Left ventricle myocardium superior (tissue), 1 donor: Measurements from ENCODE around the gene PTCH1. TPM values are rescaled to one million over a fixed set of nuclear protein-coding genes. Genes with fewer than 3 reads are reported as not detected.

ENCODE experiments used
- ATAC-seq: fragments of 200-7000 bp; cut with Tn5 transposase; one replicate; pipeline ENCODE4 v1.9.1; 2020; ENCODE audit warnings: mild to moderate bottlenecking, moderate library complexity
- DNase-seq: peaks from one replicate; pipeline ENCODE4 v3.0.0-alpha.2; 2020
- intact Hi-C: fragments of 100-400 bp; cut with micrococcal nuclease; formaldehyde crosslinking; loops from one replicate; pipeline ENCODE4 v1.11.0; 2022
- long read RNA-seq: library from polyadenylated mRNA; unstranded; transcript quantifications from one replicate; pipeline ENCODE4 v2.0.0, GENCODE V29; 2021
- total RNA-seq: library from RNA; stranded (reverse); fragmentation: NEBNext Ultra II Directional; extraction: Animal tissue kit (Norgen Biotek cat#: 25700); gene quantifications from one replicate; pipeline ENCODE4 v1.2.1, GENCODE V29; 2021
- donor health status: DM: no; HTN: yes; CAD: no; lungs with severe emphysema.

The PTCH1 gene
- total RNA-seq: 10.4 TPM
- long read RNA-seq, full-length matches to known transcripts: 2 of 3 reads
- long read RNA-seq, partial matches to known transcripts: 1 of 3 reads
- long read RNA-seq, other reads (novel, unspliced or antisense): 0 of 3 reads

DNA sequence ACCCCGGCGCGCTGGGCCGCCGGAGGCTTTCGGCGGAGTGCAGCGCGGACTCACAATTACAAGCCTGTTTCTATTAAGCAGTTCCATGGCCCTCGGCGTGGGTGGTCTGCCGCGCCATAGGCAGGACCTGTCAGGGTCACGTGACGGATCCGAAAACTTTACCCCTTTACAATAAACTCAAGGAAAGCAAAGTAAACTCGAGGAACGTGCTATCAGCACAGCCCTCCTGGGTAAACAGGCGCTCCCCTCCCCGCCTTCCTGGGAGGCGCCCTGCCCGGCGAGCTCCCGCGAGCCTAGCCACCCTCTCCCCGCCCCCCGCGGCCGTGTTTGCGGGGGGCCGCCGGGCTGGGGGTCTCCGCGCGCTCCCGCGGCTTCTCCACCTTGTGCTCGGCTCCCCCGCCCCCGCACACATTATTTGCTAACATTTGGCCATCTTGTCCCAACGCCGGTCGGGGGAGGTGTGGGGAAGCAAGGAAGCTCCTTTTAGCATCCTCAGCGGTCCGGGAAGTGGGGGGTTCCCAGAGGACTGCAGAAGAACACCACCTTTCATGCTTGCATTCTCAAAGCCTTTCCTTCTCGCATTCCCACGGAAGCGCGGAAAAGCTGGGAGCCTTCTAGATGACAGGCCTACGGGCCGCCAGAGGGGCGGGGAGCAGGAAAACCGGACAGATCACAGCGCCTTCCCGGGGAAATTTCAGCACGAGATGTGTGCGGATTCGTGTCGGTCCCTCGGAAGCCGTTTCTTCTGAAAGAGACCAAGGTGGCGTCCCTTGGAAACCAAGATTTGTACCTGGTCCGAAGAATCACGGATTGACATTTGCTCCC is at the start of gene PTCH1:
Gene PTCH1 (minus strand): TSS at position 238 of the 825 bp plus-strand sequence.
- DNase-seq (peak; percentile 61), ATAC-seq (peak; percentile 85)
- intact Hi-C loops: no loop called here

GRCh38 chr9:95565982-95566381 is 49.2 kb upstream of the PTCH1 start:
- intact Hi-C loops: no loop called here
- no peak for DNase-seq
- no peak for ATAC-seq

GRCh38 chr9:95561913-95562312 is 45.1 kb upstream of the PTCH1 start:
- ATAC-seq (no peak), DNase-seq (no peak)
- intact Hi-C loops: no loop called here

DNA sequence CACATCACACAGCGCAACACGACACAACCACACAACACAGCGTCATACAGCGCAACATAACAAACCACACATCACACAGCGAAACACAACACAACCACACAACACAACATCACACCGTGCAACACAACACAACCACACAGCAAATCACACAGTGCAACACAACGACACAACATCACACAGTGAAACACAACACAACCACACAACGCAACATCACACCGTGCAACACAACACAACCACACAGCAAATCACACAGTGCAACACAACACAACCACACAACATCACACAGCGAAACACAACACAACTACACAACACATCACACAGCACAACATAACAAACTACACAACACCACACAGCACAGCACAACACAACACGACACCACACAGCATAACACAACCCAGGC is 40.4 kb upstream of the PTCH1 start:
- DNase-seq: no peak
- intact Hi-C loops: no loop called here
- ATAC-seq: no peak

DNA sequence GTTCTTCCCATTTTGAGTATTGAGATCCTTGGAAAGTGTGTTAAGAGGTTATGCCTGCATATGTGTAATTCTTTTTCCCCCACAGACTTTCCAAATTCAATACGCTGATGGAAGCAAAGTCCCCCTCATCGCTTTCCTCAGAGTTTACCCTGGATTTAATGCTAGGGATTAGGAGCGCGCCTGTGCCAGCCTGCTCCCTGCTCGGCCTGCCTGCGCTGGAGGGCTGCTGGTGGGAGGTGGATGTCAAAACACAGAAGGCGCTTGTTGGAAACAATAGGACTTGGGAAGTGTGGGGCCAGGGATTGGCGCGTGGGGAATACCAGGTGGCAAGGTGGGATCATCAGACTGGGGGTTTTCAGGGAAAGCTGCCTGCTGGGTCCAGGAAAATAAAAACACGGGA is 39.8 kb upstream of the PTCH1 start:
- intact Hi-C loops: no loop called here
- ATAC-seq (no peak), DNase-seq (no peak)

- intact Hi-C loops: no loop called here
- DNase-seq (peak; percentile 61), ATAC-seq (peak; percentile 88)
Observed at GRCh38 chr9:95552814-95553546, 36.2 kb upstream of the PTCH1 start.

DNA sequence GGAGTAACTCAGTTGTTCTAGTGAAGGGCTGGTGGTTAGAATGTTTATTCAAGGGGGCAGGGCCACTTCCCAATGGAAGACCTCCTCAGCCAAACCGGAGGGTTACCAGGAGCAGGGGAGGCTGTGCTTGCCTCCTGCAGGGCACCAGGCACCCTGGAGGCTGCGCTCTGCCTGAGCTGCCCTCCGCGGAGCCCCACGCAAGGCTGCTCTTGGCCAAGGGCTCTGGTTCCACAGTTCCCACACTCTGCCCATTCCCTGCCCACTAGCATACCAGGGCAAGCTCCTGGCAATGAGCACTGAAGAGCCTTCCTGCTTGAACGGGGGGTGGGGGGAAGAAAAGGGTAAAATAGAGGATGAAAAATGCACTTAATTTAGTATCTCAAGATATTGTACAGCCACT is 35.5 kb upstream of the PTCH1 start:
- intact Hi-C loops: no loop called here
- no peak for ATAC-seq
- DNase-seq: no peak

- ATAC-seq (no peak), DNase-seq (no peak)
Observed at GRCh38 chr9:95551406-95551805, 34.6 kb upstream of the PTCH1 start.

GRCh38 chr9:95545831-95546567 is 29.2 kb upstream of the PTCH1 start:
- no peak for ATAC-seq
- intact Hi-C loops: no loop called here
- DNase-seq: no peak

More at GRCh38 chr9:95551406-95551805, 34.6 kb upstream of the PTCH1 start:
- intact Hi-C loops: no loop called here

DNA sequence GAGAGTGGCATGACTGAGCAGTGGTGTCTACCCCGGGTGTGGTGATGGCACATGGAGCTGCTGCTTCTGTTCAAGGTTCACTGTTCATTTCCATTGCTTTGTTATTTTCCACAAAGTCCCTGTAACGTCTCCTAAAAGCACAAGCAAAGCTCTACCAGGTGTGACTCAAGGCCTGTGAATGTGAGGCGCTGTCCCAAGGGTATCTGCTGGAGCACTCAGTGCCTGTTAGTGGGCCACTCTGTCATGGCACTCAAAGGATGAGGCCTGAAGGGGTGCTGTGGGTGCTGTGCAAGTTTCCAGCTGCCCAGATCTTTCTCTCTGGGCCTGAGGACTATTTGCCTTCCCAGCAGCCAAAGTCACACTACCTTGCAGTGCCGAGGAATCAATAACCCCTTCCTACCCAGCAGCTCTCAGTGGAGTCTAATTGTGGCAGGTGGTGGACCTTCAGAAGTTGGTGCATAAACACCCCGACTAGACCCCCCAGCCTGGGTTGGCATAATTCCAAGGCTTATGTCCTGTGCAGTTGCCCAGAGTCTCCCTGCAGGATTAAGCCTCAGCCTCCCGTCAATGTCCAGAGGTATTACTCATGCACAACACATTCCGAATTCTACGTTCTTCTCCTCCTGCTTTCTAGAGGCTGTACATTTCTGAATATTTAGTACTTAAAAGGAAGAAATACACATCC is 17.4 kb upstream of the PTCH1 start:
- no peak for ATAC-seq
- intact Hi-C loops: no loop called here
- no peak for DNase-seq

DNA sequence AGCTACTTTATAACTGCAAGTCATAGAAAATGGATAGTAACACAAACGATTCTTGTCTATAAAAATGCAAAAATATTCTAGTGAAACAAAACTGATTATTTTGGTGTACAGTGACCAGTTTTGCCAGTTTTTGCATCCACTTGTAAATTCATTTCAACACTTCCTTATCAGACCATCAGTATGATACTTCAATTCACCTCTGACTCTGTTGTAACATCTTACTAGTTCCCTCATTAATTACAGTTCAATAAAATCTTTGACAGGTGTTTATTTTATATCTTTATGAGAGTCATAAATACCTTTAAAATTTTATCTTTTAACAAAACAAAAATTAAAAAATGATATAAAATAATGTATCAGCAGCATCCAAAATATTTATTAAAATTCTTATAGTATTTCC is 13.1 kb upstream of the PTCH1 start:
- ATAC-seq: no peak
- intact Hi-C loops: no loop called here
- DNase-seq: no peak

DNA sequence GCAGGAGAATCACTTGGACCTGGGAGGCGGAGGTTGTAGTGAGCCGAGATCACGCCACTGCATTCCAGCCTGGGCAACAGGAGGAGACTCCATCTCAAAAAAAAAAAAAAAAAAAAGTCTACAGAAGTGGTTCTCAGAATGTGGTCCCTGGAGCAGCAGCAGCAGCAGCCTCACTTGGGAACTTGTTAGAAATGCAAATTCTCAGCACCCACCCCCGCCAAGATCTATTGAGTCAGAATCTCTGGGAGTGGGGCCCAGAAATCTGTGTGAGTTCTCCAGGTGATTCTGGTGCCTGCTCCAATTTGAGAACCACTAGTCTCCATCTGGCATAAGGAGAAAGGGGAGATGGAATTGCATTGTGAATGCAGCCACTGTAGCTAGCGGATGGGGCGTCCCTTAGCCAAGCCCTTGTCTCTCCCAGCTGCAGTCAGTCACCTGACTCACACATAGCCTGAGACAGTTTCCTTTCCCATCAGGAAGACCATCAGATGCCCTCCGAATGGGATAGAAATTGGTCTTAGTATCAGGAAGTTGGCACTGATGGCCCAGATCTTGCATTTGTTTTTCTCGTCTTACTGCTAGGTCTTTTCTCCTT is 12.2 kb upstream of the PTCH1 start:
- ATAC-seq (no peak), DNase-seq (no peak)
- intact Hi-C loops: no loop called here

DNA sequence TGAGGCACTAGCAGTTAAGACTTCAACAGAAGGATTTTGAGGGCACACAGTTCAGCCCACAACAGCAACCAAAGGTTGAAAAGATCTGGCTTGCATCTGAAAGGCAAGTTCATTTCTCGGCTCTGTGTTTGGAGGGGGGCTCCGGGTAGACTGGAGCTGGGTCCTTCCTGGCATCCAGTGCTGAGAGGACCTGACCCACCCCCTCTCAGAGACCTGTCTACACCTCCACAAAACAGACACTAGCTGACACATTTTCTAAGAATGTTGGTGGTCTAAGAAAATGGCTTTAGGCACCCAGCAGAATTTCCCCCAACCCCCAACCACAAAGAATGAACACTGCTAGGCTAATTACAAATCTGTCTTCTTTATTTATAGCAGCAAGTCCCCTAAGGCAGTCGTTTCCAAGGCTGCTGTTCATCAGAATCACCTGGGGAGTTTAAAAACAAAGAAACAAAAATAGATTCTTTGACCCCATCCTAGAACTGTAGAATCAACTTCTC is 6.2 kb upstream of the PTCH1 start:
- intact Hi-C loops: no loop called here
- ATAC-seq: no peak

GRCh38 chr9:95521699-95522098 is 4.9 kb upstream of the PTCH1 start:
- no peak for ATAC-seq
- intact Hi-C loops: no loop called here
- no peak for DNase-seq

More for the DNA sequence above, 6.2 kb upstream of the PTCH1 start:
- no peak for DNase-seq

GRCh38 chr9:95517559-95518425 is 1.0 kb upstream of the PTCH1 start:
- no peak for DNase-seq
- intact Hi-C loops: no loop called here
- no peak for ATAC-seq

DNA sequence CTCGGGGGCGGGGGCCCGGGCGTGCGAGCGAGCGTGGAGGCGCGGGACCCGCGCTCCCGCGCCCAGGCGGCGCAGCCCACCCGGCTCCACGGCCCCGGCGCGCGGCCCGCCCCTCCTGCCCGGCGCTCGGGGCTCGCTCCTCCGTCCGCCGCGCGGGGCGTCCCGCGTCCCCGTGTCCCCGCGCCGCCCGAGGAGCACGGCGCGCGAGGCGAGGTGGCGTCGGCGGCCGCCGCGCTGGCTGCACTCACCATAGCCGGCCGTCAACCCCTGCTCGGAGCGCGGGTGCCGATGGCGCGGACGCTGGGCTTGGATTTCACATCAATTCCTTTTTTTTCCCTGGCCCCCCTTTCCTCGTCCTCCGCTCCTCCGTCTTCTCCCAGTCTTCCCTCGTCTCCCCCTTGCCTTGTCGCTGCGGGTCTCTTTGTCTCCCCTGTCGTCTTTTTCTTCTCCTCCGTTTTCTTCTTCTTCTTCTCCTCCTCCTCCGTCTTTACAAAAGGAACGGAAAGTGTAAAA is 494 bp downstream of the PTCH1 start:
- DNase-seq (peak; percentile 49), ATAC-seq (peak; percentile 41)
- intact Hi-C loops: no loop called here

- DNase-seq (peak; percentile 36), ATAC-seq (no peak)
- intact Hi-C loops: no loop called here
Observed at GRCh38 chr9:95515272-95516113, 1.3 kb downstream of the PTCH1 start.
